ENCODE measurements around the gene SDK1.
A peak's percentile ranks its signal among the peaks of the same experiment; 100 is the strongest.
"Not testable (repeated sequence)": the region's sequence is repeated elsewhere in the genome, so short reads cannot be mapped to it uniquely, and the experiment has no call there.

SDK1 gene

DNA sequence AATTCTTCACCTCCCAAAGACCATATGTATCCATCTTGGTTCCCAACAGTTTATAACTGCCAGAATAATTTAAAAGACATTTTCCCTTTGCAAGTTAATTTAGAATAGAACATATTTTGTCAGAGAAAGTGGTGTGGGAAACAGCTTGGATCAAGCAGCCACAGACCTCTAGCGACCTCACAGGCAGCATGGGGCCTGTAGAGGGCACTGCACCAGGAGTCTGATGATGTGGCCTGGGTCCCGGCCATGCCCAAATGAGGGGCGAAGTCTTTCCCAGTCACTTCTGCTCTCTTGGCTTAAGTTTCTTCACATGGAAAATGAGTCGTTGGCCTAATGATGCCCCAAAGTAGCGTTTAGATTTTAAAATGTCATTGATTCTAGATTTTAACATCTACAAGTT, 243.2 kb downstream of the SDK1 start:
- DNase-seq: no peak

GRCh38 chr7:3548815-3549214, 247.8 kb downstream of the SDK1 start:
- no peak for DNase-seq

DNA sequence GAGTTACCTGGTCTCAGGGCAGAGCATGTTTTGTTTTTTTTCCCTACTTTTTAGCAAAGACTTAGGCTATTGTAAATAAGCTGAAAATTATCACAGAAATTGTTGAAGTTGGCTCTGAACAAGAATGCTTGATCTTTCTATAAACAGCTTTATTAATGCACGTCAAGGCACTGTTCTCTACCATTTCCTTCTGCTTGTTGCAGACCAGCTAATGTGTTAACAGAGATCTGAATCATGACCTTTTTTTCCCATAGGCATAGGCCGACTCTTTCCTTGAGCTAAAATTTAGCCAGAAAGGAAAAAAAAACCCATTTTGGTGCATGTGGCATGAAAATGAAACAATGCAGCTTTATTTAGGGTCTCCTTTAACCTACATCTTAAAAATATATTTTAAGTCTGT, 248.5 kb downstream of the SDK1 start:
- DNase-seq: no peak

GRCh38 chr7:3551536-3551935, 250.5 kb downstream of the SDK1 start:
- DNase-seq: no peak

- DNase-seq: no peak
Measured at GRCh38 chr7:3552499-3552898, 251.4 kb downstream of the SDK1 start.

GRCh38 chr7:3558400-3558799, 257.3 kb downstream of the SDK1 start:
- DNase-seq: peak; percentile 56

GRCh38 chr7:3559278-3559677, 258.2 kb downstream of the SDK1 start:
- no peak for DNase-seq

- no peak for DNase-seq
Measured at GRCh38 chr7:3560495-3560894, 259.4 kb downstream of the SDK1 start.

GRCh38 chr7:3561932-3562331, 260.9 kb downstream of the SDK1 start:
- DNase-seq: no peak

- no peak for DNase-seq
Measured at GRCh38 chr7:3564231-3564630, 263.2 kb downstream of the SDK1 start.

- DNase-seq: no peak
Measured at GRCh38 chr7:3568516-3568915, 267.5 kb downstream of the SDK1 start.

DNA sequence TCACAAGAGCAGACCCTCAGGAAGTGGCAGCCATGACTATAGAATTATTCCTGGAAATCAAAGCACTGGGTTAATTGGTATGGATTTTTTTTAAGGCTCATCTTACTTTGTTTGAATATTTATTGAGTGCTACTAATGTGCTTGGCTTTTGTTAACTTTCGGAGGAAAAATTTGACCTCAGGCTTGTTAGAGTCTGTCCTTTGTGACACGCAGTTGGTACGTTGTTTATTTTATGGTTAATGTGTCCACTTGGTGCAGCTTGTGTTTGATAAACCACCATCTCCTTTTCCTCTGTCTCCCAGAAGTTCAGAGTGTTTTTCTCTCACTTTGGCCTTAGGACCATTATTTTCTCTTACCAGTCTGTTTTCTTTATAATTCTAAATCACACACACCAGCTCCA, 268.6 kb downstream of the SDK1 start:
- no peak for DNase-seq

DNA sequence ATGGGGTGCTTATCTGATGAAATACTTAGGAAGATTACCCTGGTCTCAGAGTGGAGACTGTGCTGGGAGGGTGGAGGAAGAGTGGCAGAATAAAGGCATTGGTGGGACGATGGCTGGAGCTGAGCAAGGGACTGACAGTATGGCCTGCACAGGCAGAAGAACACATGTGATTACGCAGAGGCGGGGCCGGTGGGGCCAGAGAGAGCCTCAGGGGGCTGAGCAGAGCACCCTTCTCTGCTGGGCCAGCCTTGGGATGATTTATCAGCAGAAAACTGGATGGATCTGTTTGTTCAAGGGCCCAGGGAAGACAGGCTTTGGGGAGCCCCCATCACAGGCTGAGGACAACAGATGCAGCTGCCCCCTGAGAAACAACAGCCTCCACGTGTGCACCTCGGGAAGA, 272.1 kb downstream of the SDK1 start:
- no peak for DNase-seq

DNA sequence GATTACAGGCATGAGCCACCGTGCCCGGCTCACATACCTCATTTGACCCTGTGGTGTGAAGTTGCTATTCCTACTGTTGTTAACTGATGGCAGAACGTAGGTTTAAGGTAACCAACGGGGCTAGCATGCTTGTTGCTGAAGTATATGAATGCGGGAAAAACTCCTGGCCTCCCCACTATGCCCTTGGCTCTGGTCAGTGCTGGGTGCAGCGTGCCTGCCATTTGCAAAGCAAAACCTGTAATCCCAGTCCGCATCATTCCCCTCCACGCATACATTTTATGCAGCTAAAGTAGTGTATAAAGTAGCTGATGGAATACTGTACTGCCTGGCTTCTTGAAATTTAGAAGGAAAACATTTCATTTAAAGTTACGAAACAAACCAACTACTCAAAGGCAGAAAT, 273.3 kb downstream of the SDK1 start:
- DNase-seq: no peak

GRCh38 chr7:3575753-3576531, 274.9 kb downstream of the SDK1 start:
- DNase-seq: no peak

DNA sequence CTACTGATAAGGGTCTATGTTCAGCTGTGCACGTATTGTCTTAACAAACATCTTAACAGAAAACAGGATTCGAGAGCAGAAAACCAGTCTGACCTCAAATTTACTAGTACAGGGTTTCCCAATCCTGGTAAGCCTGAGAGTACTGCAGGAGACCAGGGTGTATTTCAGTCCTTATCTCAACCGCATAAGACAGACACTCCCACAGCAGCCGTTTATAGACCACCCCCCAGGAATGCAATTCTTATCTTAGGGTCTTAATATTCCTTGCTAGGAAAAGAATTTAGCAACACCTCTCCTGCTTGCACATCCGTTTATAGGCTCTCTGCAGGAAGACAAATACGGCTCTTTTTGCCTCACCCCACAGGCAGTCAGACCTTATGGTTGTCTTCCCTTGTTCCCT, 277.3 kb downstream of the SDK1 start:
- no peak for DNase-seq

GRCh38 chr7:3579638-3580219, 278.7 kb downstream of the SDK1 start:
- DNase-seq: no peak

GRCh38 chr7:3582145-3582544, 281.1 kb downstream of the SDK1 start:
- DNase-seq: not testable (repeated sequence)

DNA sequence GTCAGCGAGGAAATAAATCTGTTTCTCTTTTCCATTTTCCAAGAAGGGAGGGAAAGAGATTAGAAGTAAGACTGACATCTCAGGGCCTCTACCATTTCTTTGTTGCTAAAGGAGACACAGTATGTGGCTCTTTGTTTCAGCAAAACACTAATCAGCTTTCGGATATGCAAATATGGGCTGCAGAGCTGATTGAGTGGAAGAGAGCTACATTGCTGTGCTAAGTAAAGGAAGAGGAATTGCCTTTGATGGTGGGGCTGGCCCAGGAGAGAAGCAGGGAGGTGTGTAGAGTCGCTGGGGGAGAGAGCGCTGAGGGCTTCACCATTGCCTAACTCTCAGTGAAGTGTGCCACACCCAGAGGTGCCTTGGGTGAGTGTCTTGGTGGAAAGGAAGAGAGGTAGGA, 284.8 kb downstream of the SDK1 start:
- DNase-seq: no peak

DNA sequence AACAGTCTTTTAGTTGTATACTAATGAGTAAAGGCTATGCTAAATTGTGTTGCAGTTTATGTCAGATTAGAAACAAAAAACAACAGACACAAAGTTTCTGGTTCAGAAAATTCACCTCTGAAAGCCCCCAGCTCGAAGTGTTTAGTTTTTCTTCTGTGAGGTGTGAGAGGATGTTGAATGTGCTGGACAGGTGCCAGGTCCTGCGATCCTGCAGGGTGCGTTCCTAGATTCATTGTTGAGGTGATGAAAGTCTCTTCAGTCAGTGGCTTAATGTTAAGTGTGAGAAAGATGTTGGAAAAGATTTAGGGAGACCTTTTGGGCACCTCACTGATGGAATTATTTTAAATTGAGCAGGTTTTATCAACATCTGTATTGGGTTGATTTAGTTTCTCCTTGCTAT, 287.3 kb downstream of the SDK1 start:
- DNase-seq: no peak

DNA sequence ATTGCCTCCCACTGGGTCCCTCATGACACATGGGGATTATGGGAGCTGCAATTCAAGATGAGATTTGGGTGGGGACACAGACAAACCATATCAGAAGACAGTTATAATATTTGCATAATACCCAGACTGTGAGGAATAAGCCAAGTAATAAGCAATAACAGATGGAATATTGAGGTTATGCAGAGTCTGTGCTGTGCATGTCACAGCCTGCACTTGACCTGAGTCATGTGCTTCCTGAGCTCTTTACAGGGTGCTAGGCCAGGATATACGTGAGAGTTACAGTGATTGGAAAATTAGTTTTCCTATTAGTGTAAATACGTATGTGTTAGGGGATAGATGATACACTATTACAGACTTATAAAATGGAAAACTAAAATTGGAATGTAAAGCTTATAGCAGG, 288.7 kb downstream of the SDK1 start:
- DNase-seq: no peak

GRCh38 chr7:3591219-3591618, 290.2 kb downstream of the SDK1 start:
- no peak for DNase-seq

DNA sequence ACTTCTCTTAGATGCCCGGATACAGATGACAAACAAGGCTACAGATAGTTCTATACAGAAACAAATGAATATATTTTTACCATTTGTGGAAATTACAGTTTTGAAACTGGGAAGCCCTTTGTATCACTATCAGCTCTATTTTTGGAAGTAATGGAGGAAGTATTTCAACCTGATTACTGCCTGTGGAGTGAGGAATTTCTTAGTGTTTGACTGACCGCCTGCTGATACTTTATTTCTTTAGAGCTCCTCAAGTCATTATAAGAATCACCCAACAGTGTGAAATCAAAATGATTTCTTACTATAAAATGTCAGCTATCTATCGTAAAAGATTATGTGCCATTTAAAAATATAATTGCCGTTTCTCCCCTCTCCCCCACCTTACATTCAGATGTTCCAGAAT, 290.9 kb downstream of the SDK1 start:
- no peak for DNase-seq

- no peak for DNase-seq
Measured at GRCh38 chr7:3592401-3593134, 291.5 kb downstream of the SDK1 start.

Measured in femur (tissue), 1 donor.